Prostate gland (tissue), 2 donors: ENCODE results near the gene GALNT16. TPM values are rescaled to one million over a fixed set of nuclear protein-coding genes. Genes with fewer than 3 reads are reported as not detected.

Experiments
- DNase-seq: peaks from one replicate; pipeline ENCODE4 v3.0.0-alpha.2; 2019; ENCODE audit warnings: low spot score
- H3K27ac ChIP-seq, 2 donors: fragments of 200-600 bp; sonication (generic); 2 replicates each; pipeline ENCODE4 v1.5.1; 2017 to 2019
- H3K27me3 ChIP-seq: fragments of 200-600 bp; sonication (generic); replicated peaks from 2 replicates; pipeline ENCODE4 v1.5.1; 2019; ENCODE audit not compliant: insufficient read depth
- H3K36me3 ChIP-seq, 2 donors: fragments of 200-600 bp; sonication (generic); 1 replicate in 1 of 2; 2 replicates in 1 of 2; pipeline versions ENCODE4 v1.5.1 to v1.8.1; 2017 to 2019
- H3K4me1 ChIP-seq: fragments of 200-600 bp; sonication (generic); replicated peaks from 2 replicates; pipeline ENCODE4 v1.5.1; 2019
- H3K4me3 ChIP-seq, 2 donors: fragments of 200-600 bp; sonication (generic); 2 replicates each; pipeline ENCODE4 v1.5.1; 2017 to 2019
- H3K9me3 ChIP-seq: fragments of 200-600 bp; sonication (generic); 2 replicates; pipeline ENCODE4 v1.5.1; 2017
- POLR2A ChIP-seq: fragments of 450-650 bp; IDR thresholded peaks from one replicate; pipeline ENCODE4 v1.6.1; 2016; ENCODE audit warnings: antibody characterized with exemption, mild to moderate bottlenecking
- POLR2AphosphoS5 ChIP-seq: sonication (generic); formaldehyde crosslinking; IDR thresholded peaks from one replicate; pipeline ENCODE4 v1.6.1; 2017; ENCODE audit warnings: antibody characterized with exemption
- WGBS: methylation state at CpG from one replicate; pipeline ENCODE4 v1.1.5; 2018; 5-methylcytosine and 5-hydroxymethylcytosine counted together
- intact Hi-C: fragments of 100-400 bp; cut with DNase I; formaldehyde crosslinking; loops from one replicate; pipeline ENCODE4 v1.14.2; 2022
- total RNA-seq, 2 donors: library from RNA; depleted of rRNA; stranded (reverse); fragments of >200 nt; gene quantifications; one replicate each; pipeline ENCODE4 v1.1.0, GENCODE V29; 2016
- TF ChIP-seq, protein P1 (sequence below), 4 experiments: fragments of 200-600 bp in 2 of 4; fragments of 450-650 bp in 2 of 4; sonication (generic) in 2 of 4; IDR thresholded peaks; 1 replicate in 3 of 4; 2 replicates in 1 of 4; pipeline ENCODE4 v1.5.1; 2016 to 2019; ENCODE audit warnings: antibody characterized with exemption in 4 of 4, mild to moderate bottlenecking in 2 of 4, moderate library complexity in 2 of 4

GALNT16 gene
- total RNA-seq, 2 donors from 2014 or later = 2.0 to 6.9 TPM

GRCh38 chr14:69344171-69344570, 84.2 kb downstream of the GALNT16 start:
- TF ChIP-seq POLR2A = no peak
- TF ChIP-seq, protein P1, sequence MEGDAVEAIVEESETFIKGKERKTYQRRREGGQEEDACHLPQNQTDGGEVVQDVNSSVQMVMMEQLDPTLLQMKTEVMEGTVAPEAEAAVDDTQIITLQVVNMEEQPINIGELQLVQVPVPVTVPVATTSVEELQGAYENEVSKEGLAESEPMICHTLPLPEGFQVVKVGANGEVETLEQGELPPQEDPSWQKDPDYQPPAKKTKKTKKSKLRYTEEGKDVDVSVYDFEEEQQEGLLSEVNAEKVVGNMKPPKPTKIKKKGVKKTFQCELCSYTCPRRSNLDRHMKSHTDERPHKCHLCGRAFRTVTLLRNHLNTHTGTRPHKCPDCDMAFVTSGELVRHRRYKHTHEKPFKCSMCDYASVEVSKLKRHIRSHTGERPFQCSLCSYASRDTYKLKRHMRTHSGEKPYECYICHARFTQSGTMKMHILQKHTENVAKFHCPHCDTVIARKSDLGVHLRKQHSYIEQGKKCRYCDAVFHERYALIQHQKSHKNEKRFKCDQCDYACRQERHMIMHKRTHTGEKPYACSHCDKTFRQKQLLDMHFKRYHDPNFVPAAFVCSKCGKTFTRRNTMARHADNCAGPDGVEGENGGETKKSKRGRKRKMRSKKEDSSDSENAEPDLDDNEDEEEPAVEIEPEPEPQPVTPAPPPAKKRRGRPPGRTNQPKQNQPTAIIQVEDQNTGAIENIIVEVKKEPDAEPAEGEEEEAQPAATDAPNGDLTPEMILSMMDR (IDR thresholded peaks at IDR 0.05) = no peak
- TF ChIP-seq POLR2AphosphoS5 = no peak
- no peak overlapping the region for H3K27ac ChIP-seq
- no peaks in the 10 kb centered on the region for H3K36me3 ChIP-seq
- intact Hi-C loops = no loop called here
- peaks cover 4% of the 10 kb centered on the region for H3K4me1 ChIP-seq
- H3K27me3 ChIP-seq = no peaks in the 10 kb centered on the region
- H3K4me3 ChIP-seq = no peak overlapping the region
- 95% methylated on average over 3 of the region's 3 CpGs for WGBS
- H3K9me3 ChIP-seq = no peaks in the 10 kb centered on the region
- no peak for DNase-seq

GRCh38 chr14:69345402-69345801, 85.4 kb downstream of the GALNT16 start:
- no peak for TF ChIP-seq POLR2A
- no peak for TF ChIP-seq POLR2AphosphoS5
- TF ChIP-seq, protein P1 (IDR thresholded peaks at IDR 0.05) = no peak
- Histone ChIP-seq H3K27me3 (no peaks in the 10 kb centered on the region), H3K27ac (no peak overlapping the region), H3K9me3 (no peaks in the 10 kb centered on the region), H3K36me3 (no peaks in the 10 kb centered on the region), H3K4me3 (no peak overlapping the region), H3K4me1 (peaks cover 4% of the 10 kb centered on the region)
- DNase-seq = no peak
- WGBS = 49% methylated on average over 4 of the region's 4 CpGs
- intact Hi-C loops = no loop called here

DNA sequence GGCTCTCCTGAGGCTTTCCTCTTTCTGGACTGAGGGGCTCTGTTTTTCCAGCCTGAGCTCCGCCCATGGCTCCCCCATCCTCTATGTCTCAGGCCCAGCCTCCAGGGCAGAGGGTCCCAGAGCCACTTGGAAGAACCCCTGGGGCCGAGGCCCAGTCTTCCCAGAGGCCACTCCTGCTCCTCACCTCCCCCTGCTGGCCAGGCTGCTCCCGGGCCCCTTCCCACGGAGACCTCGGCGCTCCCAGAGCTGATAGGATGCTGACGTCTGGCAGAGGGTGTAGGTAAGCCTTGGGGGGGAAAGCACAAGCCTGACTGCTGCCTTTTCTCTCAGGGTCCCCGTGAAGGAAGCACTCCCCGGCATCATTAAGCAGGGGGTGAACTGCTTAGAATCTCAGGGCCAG, 86.8 kb downstream of the GALNT16 start:
- WGBS = 69% methylated on average over 9 of the region's 9 CpGs
- intact Hi-C loops = no loop called here
- no peak for DNase-seq
- Histone ChIP-seq H3K4me3 (no peak overlapping the region), H3K27me3 (no peaks in the 10 kb centered on the region), H3K27ac (no peak overlapping the region), H3K9me3 (no peaks in the 10 kb centered on the region), H3K36me3 (no peaks in the 10 kb centered on the region), H3K4me1 (peaks cover 4% of the 10 kb centered on the region)
- TF ChIP-seq, protein P1 (IDR thresholded peaks at IDR 0.05) = peak in 2 of 4 experiments; percentile 22 to 42
- TF ChIP-seq POLR2AphosphoS5 = no peak

DNA sequence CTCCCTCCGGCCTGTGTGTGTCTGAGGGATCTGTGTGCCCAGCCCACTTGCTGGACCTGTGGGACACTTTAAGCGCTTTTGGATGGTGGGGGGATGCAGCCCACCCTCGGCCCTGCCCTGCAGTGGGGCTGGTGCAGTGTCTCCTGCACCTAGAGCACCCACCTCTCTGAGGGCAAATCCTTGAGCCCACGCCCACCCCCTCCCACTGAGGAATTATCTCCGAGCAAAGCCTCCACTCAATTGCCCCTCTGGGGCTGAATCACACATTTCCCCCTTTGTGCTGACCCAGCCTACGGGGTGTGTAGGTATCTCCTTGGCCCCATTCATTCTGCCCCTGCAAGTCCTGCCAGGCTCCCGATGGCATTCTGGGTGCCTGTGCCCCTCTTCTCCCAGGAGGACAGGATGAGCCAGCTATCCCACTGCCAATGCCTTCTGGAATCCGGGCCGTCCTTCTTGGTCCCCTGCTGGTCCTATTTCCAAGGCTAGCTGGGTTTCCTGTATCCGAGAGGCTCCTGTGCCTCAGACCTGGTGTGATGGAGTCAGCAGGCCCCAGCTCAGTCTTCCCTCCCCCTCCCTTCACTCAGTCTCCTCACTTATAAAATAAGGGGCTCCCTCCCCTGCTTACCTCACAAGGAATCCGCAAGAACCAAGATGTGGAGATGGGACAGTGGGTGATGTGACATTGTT, 89.3 kb downstream of the GALNT16 start:
- intact Hi-C loops = no loop called here
- H3K4me3 ChIP-seq = no peak overlapping the region

More for the DNA sequence above, 89.3 kb downstream of the GALNT16 start:
- no peaks in the 10 kb centered on the region for H3K36me3 ChIP-seq
- TF ChIP-seq POLR2A = no peak
- TF ChIP-seq, protein P1 (IDR thresholded peaks at IDR 0.05) = no peak
- no peak for TF ChIP-seq POLR2AphosphoS5
- 90% methylated on average over 11 of the region's 11 CpGs for WGBS
- H3K4me1 ChIP-seq = no peaks in the 10 kb centered on the region
- no peaks in the 10 kb centered on the region for H3K27me3 ChIP-seq
- no peak overlapping the region for H3K27ac ChIP-seq
- no peaks in the 10 kb centered on the region for H3K9me3 ChIP-seq
- DNase-seq = no peak
